B cell (primary cell): ENCODE measurements around the gene ABCB4. TPM values are rescaled to one million over a fixed set of nuclear protein-coding genes. Genes with fewer than 3 reads are reported as not detected.

Experiments
- ATAC-seq: fragments of 200-7000 bp; cut with Tn5 transposase; one replicate; pipeline ENCODE4 v1.10.0; 2021; ENCODE audit warnings: low read depth, mild to moderate bottlenecking, moderate number of reproducible peaks, moderate library complexity
- CTCF ChIA-PET: fragments of 350-600 bp; sonication (Branson Sonifier 250); formaldehyde crosslinking; loops from one replicate; lab custom pipeline; 2021; ENCODE audit warnings: antibody characterized with exemption, inconsistent platforms; lab: Charles Lee
- POLR2A ChIA-PET: fragments of 350-600 bp; sonication (Branson Sonifier 250); formaldehyde crosslinking; loops from one replicate; lab custom pipeline; 2021; ENCODE audit warnings: antibody characterized with exemption; lab: Charles Lee
- DNase-seq: peaks from one replicate; pipeline ENCODE4 v3.0.0; 2013
- H2AFZ ChIP-seq: 2 replicates; pipeline ENCODE4 v1.6.1; 2012; ENCODE audit warnings: mild to moderate bottlenecking, low read depth, low read length; ENCODE audit not compliant: insufficient read depth, poor library complexity, severe bottlenecking
- H3K27ac ChIP-seq, 2 donors: 1 replicate in 1 of 2; 2 replicates in 1 of 2; pipeline ENCODE4 v1.5.1; 2012 to 2013; ENCODE audit warnings: low read length in 2 of 2, mild to moderate bottlenecking in 2 of 2, moderate library complexity in 1 of 2
- H3K27me3 ChIP-seq, 4 experiments: fragments of 200-600 bp in 1 of 4; sonication (generic) in 1 of 4; replicated peaks in 1 of 4; 1 replicate in 2 of 4; 2 replicates in 2 of 4; pipeline versions ENCODE4 v1.6.1 to v1.7.0; 2013 to 2016; ENCODE audit warnings: low read length in 3 of 4, mild to moderate bottlenecking in 2 of 4, mixed read lengths in 1 of 4, moderate library complexity in 1 of 4; ENCODE audit not compliant: insufficient read depth in 4 of 4, control insufficient read depth in 3 of 4; ENCODE audit errors: control extremely low read depth in 1 of 4
- H3K36me3 ChIP-seq, 2 experiments: replicated peaks in 1 of 2; 1 replicate in 1 of 2; 2 replicates in 1 of 2; pipeline versions ENCODE4 v1.6.1 to v1.7.1; 2013; ENCODE audit warnings: low read length in 1 of 2; ENCODE audit not compliant: insufficient read depth in 2 of 2, control insufficient read depth in 1 of 2; ENCODE audit errors: control extremely low read depth in 1 of 2, extremely low read depth in 1 of 2
- H3K4me1 ChIP-seq, 2 donors: fragments of 200-600 bp in 1 of 2; sonication (generic) in 1 of 2; 1 replicate in 1 of 2; 2 replicates in 1 of 2; pipeline versions ENCODE4 v1.5.1 to v1.6.1; 2013 to 2017; ENCODE audit warnings: low read length in 2 of 2; ENCODE audit not compliant: control insufficient read depth in 2 of 2, insufficient read depth in 2 of 2
- H3K4me2 ChIP-seq: replicated peaks from 2 replicates; pipeline ENCODE3; 2012; ENCODE audit warnings: mild to moderate bottlenecking, low read depth, low read length; ENCODE audit not compliant: poor library complexity, severe bottlenecking
- H3K4me3 ChIP-seq, 5 experiments: fragments of 200-600 bp in 1 of 5; sonication (generic) in 1 of 5; 1 replicate in 3 of 5; 2 replicates in 2 of 5; pipeline versions ENCODE4 v1.5.1 to v1.7.0; 2011 to 2016; ENCODE audit warnings: low read length in 4 of 5, mild to moderate bottlenecking in 4 of 5, low read depth in 2 of 5, control low read depth in 1 of 5, moderate library complexity in 1 of 5; ENCODE audit not compliant: insufficient read depth in 1 of 5; ENCODE audit errors: control extremely low read depth in 1 of 5, extremely low read depth in 1 of 5
- H3K79me2 ChIP-seq: fragments of 200-600 bp; sonication (generic); one replicate; pipeline ENCODE4 v1.6.0; 2016; ENCODE audit warnings: low read length; ENCODE audit not compliant: control insufficient read depth, insufficient read depth
- H3K9ac ChIP-seq: fragments of 200-600 bp; sonication (generic); 2 replicates; pipeline ENCODE4 v1.6.1; 2017; ENCODE audit warnings: mild to moderate bottlenecking, low read length, moderate library complexity
- H3K9me3 ChIP-seq, 3 donors: one replicate each; pipeline versions ENCODE4 v1.6.1 to v1.7.1; 2013; ENCODE audit warnings: low read length in 2 of 3; ENCODE audit not compliant: control insufficient read depth in 2 of 3, insufficient read depth in 1 of 3; ENCODE audit errors: control extremely low read depth in 1 of 3
- H4K20me1 ChIP-seq: 2 replicates; pipeline ENCODE4 v1.6.0; 2012; ENCODE audit warnings: mild to moderate bottlenecking, low read length; ENCODE audit not compliant: insufficient read depth, control insufficient read depth, poor library complexity, severe bottlenecking
- H3K27ac Mint-ChIP-seq: one replicate; pipeline ENCODE4 v1.8.0; 2021; ENCODE audit warnings: mixed read lengths
- H3K27me3 Mint-ChIP-seq: one replicate; pipeline ENCODE4 v1.8.0; 2021; ENCODE audit warnings: mixed read lengths
- H3K4me1 Mint-ChIP-seq: one replicate; pipeline ENCODE4 v1.8.0; 2021; ENCODE audit warnings: mixed read lengths
- H3K4me3 Mint-ChIP-seq: one replicate; pipeline ENCODE4 v1.8.0; 2021; ENCODE audit warnings: mixed read lengths
- H3K9me3 Mint-ChIP-seq: one replicate; pipeline ENCODE4 v1.8.0; 2022; ENCODE audit warnings: mixed read lengths; ENCODE audit not compliant: insufficient read depth
- CTCF ChIP-seq: fragments of 200-600 bp; IDR thresholded peaks from one replicate; pipeline ENCODE4 v1.8.0; 2022; ENCODE audit warnings: antibody characterized with exemption, mild to moderate bottlenecking
- EZH2 ChIP-seq: IDR thresholded peaks from 2 replicates; pipeline ENCODE4 v1.6.1; 2012; ENCODE audit warnings: borderline replicate concordance, low read depth, mild to moderate bottlenecking, moderate library complexity, low read length; ENCODE audit not compliant: insufficient read depth, poor library complexity, severe bottlenecking
- WGBS: methylation state at CpG from one replicate; pipeline ENCODE4 v1.1.5; 2013; ENCODE audit warnings: missing lambda C conversion rate; ENCODE audit not compliant: insufficient coverage; 5-methylcytosine and 5-hydroxymethylcytosine counted together
- intact Hi-C: fragments of 100-400 bp; cut with micrococcal nuclease; formaldehyde crosslinking; loops from one replicate; pipeline ENCODE4 v1.10.0; 2022
- polyA plus RNA-seq: library from polyadenylated mRNA; depleted of rRNA; stranded (reverse); fragments of >200 nt; gene quantifications from 2 replicates; pipeline ENCODE4 v1.2.3, GENCODE V29; 2012
- total RNA-seq, 2 donors: library from RNA; stranded (reverse); fragments of 120-200 nt in 1 of 2; gene quantifications; 1 replicate in 1 of 2; 2 replicates in 1 of 2; pipeline versions ENCODE4 v1.2.3 to v1.2.4, GENCODE V29; 2013 to 2022

The ABCB4 gene
- total and polyA plus RNA-seq, 2 donors (not counting 1 experiment from before 2014, with no cell fraction given), result 16.6 to 40.0 TPM

- Histone ChIP-seq H3K27ac (peak overlapping the region in 1 of 2 donors; percentile 16), H3K9ac (no peak overlapping the region), H4K20me1 (no peaks in the 10 kb centered on the region), H3K79me2 (no peaks in the 10 kb centered on the region), H3K4me2 (no peak overlapping the region), H3K4me3 (no peak overlapping the region), H3K9me3 (no peaks in the 10 kb centered on the region), H3K4me1 (peaks cover 18 to 19% of the 10 kb centered on the region in 2 donors), H3K27me3 (no peaks in the 10 kb centered on the region), H2AFZ (peak overlapping the region; percentile 8), H3K36me3 (peaks cover 0 to 15% of the 10 kb centered on the region in 2 experiments)
- ChIA-PET POLR2A (interaction anchor here (1.1 kb wide), 1 partner anchor 30 kb away, joined by 3 read pairs; the partner anchor contains the start of gene ABCB4), CTCF (interaction anchor here (0.7 to 3.2 kb wide), 12 partner anchors 9 to 664 kb away, joined by 3 to 26 read pairs (median 3); no protein-coding TSS in a partner anchor)
- Mint-ChIP-seq H3K27me3 (no peaks in the 10 kb centered on the region), H3K27ac (peak overlapping the region; percentile 28), H3K9me3 (no peaks in the 10 kb centered on the region), H3K4me3 (no peak overlapping the region), H3K4me1 (peaks cover 34% of the 10 kb centered on the region)
- ATAC-seq (no peak), DNase-seq (no peak)
- WGBS, result 80% methylated on average over 2 of the region's 5 CpGs
- intact Hi-C loops, result loop anchor here (1.0 to 10.0 kb wide), 3 partner anchors 31 to 382 kb away; partner anchors contain the start of gene ABCB4
- TF ChIP-seq CTCF (no peak), EZH2 (no peak)
Observed at GRCh38 chr7:87505557-87506245, 30.2 kb upstream of the ABCB4 start.

- intact Hi-C loops, result loop anchor here (10.0 kb wide), 1 partner anchor 290 kb away; no protein-coding TSS in a partner anchor
Observed at GRCh38 chr7:87505122-87505521, 29.6 kb upstream of the ABCB4 start.

More at GRCh38 chr7:87505122-87505521, 29.6 kb upstream of the ABCB4 start:
- Mint-ChIP-seq H3K27ac (no peak overlapping the region), H3K27me3 (no peaks in the 10 kb centered on the region), H3K4me1 (peaks cover 38% of the 10 kb centered on the region), H3K9me3 (no peaks in the 10 kb centered on the region), H3K4me3 (no peak overlapping the region)
- H4K20me1 ChIP-seq, result no peaks in the 10 kb centered on the region
- peaks cover 18 to 19% of the 10 kb centered on the region in 2 donors for H3K4me1 ChIP-seq
- no peak overlapping the region for H2AFZ ChIP-seq
- H3K36me3 ChIP-seq, result peaks cover 0 to 15% of the 10 kb centered on the region in 2 experiments
- ChIA-PET CTCF (interaction anchor here (1.0 to 3.2 kb wide), 4 partner anchors 11 to 381 kb away, joined by 3 to 26 read pairs (median 8); no protein-coding TSS in a partner anchor), POLR2A (interaction anchor here (1.1 kb wide), 1 partner anchor 29 kb away, joined by 3 read pairs; the partner anchor contains the start of gene ABCB4)
- H3K27ac ChIP-seq, result no peak overlapping the region
- no CpG with 5 or more reads among the region's 5 CpGs for WGBS
- no peaks in the 10 kb centered on the region for H3K27me3 ChIP-seq
- no peak for ATAC-seq
- H3K4me3 ChIP-seq, result no peak overlapping the region
- no peak overlapping the region for H3K4me2 ChIP-seq
- TF ChIP-seq CTCF (no peak), EZH2 (no peak)
- H3K9ac ChIP-seq, result no peak overlapping the region
- H3K9me3 ChIP-seq, result no peaks in the 10 kb centered on the region
- DNase-seq, result no peak
- H3K79me2 ChIP-seq, result no peaks in the 10 kb centered on the region
